GM21381 (cell line): ENCODE measurements around the gene FARP1.

ENCODE experiments used
- ATAC-seq: cut with Tn5 transposase; IDR thresholded peaks from one replicate; pipeline ENCODE4 v1.9.1; 2021; ENCODE audit warnings: mild to moderate bottlenecking, moderate library complexity; ENCODE audit not compliant: unreplicated experiment

Gene FARP1

DNA sequence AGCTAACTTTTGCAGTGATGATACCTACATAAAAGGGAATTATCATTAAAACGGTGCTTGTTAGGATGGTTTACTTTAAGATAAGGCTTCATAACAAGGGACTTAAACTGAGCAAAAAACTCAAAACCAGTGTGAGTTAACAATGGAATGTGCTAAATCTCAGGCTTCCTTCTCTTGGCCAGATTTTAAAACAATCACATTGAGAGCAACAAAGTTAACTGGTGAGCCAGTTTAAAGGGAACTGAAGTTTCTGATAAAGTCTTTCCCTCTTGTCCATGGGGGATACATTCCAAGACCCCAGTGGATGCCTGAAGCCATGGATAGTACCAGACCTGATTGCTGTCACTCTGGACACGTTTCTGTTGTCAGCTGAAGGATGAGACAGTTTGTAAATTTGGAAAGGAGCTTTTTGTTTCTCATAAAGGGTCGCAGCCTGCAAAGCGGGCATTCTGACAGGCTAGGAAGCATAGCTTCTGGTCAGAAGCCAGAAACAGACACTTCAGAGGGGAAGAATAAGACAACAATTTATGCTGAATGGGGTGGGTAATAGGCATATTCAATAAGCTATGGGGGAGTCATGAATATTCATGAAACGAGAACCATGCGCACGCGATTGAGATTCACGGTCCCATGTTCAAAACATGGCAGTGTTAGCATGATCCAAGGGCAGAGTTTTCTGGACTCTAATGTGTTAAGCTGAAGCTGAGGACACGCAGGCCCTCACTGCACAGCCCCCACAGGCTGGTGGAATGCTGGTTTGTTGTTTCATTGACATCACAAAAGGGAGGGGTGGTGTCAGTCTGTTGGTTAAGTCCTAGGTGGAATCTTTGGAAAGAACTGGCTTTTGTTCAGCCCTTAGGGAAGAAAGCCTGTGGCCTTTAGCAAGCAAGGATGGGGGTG, 184.7 kb downstream of the FARP1 start:
- ATAC-seq: no peak

DNA sequence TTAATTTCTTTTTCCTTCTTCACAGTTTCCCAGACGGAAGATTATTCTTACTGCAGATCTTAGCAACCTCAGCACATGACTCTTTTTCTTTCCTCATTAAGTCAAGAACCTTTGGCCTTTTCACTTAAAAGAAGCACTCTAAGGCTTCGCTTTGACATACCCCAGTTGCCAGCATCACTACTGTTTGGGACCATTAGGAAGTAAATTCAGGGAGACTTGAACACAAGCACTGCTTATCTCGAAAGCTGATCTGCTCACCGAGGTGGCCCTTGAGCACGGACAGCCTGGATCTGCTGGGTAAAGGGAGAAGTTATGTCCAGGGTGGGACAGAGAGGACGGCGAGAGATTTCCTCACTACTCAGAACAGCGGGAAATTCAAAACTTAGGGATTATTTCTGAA, 185.6 kb downstream of the FARP1 start:
- no peak for ATAC-seq

DNA sequence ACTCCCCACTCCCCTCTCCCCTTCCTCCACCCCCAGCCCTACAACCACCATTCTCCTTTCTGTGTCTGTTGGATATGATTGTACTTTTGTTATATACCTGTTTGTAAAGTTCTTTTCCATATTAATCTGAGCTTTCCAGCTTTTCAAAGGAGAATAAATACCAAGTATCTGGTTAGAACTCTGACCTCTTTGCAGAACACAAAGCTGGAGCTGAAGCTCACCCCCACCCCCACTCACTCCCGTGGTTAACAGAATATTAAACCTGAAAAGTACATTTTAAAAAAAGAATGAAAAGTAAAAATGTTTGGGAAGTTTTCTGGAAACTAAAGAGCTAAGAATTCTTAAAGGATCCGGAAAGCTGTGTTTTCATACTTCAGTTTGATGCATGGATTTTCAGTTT, 189.3 kb downstream of the FARP1 start:
- no peak for ATAC-seq

DNA sequence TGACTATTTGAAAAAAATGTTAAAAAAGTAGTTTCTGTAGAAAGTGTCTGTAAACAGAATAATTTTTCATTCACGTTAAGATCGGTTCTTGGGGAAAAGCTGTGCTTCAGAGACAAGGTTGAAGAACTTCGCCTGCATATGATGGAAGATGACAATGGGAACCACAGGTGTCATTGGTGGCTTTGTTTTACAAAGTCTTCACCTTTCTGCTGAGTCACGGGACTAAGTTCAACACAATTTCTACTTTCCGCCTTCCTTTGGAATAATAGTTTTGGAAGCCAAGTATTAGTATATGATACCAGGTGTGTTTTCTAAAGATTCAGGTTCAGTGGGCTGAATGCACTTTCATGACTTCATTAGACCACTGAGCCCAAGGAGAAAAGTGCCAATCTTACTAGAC, 189.8 kb downstream of the FARP1 start:
- ATAC-seq: no peak

GRCh38 chr13:98333486-98333885, 190.6 kb downstream of the FARP1 start:
- no peak for ATAC-seq

DNA sequence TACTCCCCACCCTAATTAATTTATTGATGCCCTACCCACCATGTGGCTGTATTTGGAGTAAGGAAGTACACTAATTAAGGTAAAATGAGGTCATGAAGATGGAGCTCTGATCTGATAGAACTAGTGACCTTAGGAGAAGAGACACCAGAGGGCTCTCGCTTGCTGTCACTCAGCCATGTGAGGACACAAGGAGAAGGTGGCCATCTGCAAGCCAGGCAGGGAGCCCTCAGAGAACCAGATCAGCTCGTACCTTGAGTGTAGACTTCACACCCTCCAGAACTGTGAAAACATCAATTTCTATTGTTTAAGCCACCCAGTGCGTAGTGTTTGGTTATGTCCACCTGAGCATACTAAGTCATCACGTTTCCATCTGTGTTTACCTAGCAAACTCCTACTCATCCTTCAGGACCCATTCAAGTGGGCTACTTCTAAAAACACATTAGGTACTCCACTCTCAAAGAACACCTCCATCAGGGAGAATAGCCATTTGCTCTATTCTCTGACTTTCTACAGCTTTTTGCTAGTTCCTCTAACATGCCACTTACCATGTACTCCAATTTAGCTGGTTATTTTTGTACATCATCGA, 191.8 kb downstream of the FARP1 start:
- no peak for ATAC-seq

DNA sequence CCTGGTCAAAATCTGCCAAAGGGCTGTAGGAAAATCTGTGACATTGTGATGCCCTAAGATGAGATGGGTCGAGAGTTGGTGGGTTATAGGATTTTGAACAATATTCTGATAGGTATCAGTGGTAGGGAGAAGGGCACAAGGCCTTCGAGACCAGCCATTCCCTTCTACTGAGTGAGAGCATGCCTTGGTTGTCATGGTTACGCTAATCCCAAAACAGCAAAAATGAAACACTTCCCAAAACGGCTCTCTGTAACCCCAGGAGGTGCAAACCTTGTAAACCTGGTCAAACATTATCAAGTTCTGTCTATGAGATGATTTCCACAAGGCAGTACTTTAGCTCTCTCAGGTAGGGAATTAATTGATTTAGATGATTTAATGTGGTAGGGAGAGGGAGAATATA, 192.8 kb downstream of the FARP1 start:
- ATAC-seq: no peak

DNA sequence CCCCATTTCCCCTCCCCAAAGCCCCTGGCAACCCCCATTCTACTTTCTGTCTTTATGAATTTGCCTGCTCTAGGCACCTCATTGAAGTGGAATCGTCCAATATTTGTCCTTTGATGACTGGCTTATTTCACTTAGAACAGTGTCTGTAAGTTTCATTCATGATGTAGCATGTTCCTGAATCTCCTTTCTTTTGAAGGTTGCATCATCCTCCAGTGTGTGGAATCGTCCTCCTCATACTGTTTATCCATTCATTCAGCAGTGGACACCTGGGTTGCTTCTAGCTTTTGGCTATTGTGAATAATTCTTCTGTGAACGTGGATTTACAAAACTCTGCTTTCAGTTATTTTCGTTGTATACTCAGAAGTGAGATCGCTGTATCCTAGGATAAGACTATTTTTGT, 195.4 kb downstream of the FARP1 start:
- ATAC-seq: no peak

GRCh38 chr13:98339684-98340425, 197.0 kb downstream of the FARP1 start:
- ATAC-seq: no peak

GRCh38 chr13:98342953-98343352, 200.1 kb downstream of the FARP1 start:
- ATAC-seq: no peak

DNA sequence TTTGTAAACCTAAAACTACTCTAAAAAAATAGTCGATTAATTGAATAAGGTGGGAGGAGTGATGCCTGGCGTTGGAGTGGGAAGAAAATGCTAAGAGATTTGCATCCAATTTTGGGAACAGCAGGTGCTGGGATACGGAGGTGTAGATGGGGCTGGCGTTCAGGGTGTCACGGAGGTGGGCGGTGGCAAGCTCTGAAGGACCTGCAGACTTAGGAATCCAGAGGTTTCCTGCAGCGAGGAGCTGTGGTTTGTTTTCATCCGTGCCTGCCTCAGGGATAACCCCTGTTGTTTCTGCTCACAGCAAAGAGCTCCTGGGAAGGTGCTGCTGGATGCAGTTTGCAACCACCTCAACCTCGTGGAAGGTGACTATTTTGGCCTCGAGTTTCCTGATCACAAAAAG, 200.6 kb downstream of the FARP1 start:
- no peak for ATAC-seq

- no peak for ATAC-seq
These were observed 201.5 kb downstream of the FARP1 start for GRCh38 chr13:98344392-98344791.

GRCh38 chr13:98345107-98345935, 202.4 kb downstream of the FARP1 start:
- ATAC-seq: no peak

- ATAC-seq: no peak
These were observed 204.2 kb downstream of the FARP1 start for GRCh38 chr13:98346904-98347636.

DNA sequence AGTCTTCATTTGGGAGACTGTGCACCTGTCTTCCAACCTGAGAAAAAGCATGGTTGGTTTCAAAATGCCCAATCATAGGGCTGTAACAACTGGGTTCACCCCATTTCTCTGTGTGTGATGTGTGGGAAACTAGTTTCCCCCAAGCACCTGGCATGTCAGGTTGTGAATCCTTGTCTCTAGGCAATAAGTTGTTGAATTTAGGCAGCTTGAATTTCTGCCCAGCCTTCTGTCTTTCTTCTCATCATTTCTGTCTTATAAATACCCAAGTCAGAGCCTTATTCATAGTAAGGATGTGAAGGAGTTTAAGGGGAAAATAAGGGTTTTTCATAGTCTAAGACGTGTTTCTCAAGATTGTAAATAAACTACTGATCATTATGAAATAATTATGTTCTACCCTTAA, 204.9 kb downstream of the FARP1 start:
- ATAC-seq: no peak

GRCh38 chr13:98348466-98349200, 205.7 kb downstream of the FARP1 start:
- ATAC-seq: no peak

- ATAC-seq: no peak
These were observed 206.9 kb downstream of the FARP1 start for GRCh38 chr13:98349731-98350305.

GRCh38 chr13:98350746-98351330, 207.9 kb downstream of the FARP1 start:
- no peak for ATAC-seq

DNA sequence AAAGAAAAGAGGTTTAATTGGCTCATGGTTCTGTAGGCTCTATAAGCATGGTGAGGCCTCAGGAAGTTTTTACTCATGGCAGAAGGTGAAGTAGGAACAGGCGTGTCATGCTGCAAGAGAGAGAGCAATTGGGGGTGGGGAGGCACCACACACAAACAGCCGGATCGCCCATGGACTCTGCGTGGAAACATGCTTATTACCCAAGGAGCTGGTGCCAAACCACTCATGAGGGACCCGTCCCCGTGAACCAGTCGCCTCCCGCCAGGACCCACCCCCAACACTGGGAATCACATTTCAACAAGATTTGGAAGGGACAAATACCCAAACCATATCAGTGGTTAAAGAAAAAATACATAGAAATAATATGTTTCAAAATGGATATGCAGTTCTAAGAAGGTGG, 208.7 kb downstream of the FARP1 start:
- ATAC-seq: no peak
